K562 (cell line): ENCODE measurements around the gene CFAP90. TPM values are rescaled to one million over a fixed set of nuclear protein-coding genes. Genes with fewer than 3 reads are reported as not detected.
A peak's percentile ranks its signal among the peaks of the same experiment; 100 is the strongest.

ENCODE experiments used
- ATAC-seq: fragments of 200-7000 bp; cut with Tn5 transposase; 3 replicates; pipeline ENCODE4 v1.9.1; 2020; ENCODE audit warnings: moderate library complexity
- BruUV-seq: library from RNA; stranded (reverse); fragments of 400-500 nt; replicated peaks from 2 replicates; lab custom pipeline; 2021; lab: Mats Ljungman, UMichigan
- CTCF ChIA-PET: fragments of 300-600 bp; formaldehyde crosslinking; extraction: SDS; loops from one replicate; lab custom pipeline; 2021; ENCODE audit warnings: low intra/inter-chr PET ratio; lab: Yijun Ruan, JAX
- POLR2A ChIA-PET: fragments of 300-600, 350-650 bp; sonication (Branson Sonifier 250); formaldehyde crosslinking; extraction: SDS; loops from one replicate; lab custom pipeline; 2021; ENCODE audit warnings: antibody characterized with exemption, inconsistent platforms; lab: Yijun Ruan, JAX
- DNase-seq, 4 experiments: peaks; one replicate each; pipeline versions ENCODE4 v3.0.0 to v3.0.0-alpha.2; 2011 to 2018; ENCODE audit warnings: low spot score in 3 of 4, mixed read lengths in 3 of 4; ENCODE audit errors: extremely low read depth in 1 of 4
- FAIRE-seq: peaks from 2 replicates; lab custom pipeline; 2011; peaks lifted over from hg19 to GRCh38; lab: Jason Lieb, UNC
- H2AFZ ChIP-seq: 2 replicates; pipeline ENCODE4 v1.6.0; 2011; ENCODE audit warnings: low read depth, low read length, control low read depth, inconsistent platforms
- H3K27ac ChIP-seq: fragments of 200-600 bp; 3 replicates; pipeline ENCODE4 v1.8.0; 2011; ENCODE audit warnings: low read depth, mild to moderate bottlenecking, control low read depth, inconsistent platforms, low read length, moderate library complexity, mixed read lengths; ENCODE audit errors: extremely low read depth
- H3K27me3 ChIP-seq, 2 experiments: fragments of 300-600 bp in 1 of 2; 2 replicates in 1 of 2; 3 replicates in 1 of 2; pipeline versions ENCODE4 v1.6.0 to v1.8.0; 2011; ENCODE audit warnings: inconsistent platforms in 2 of 2, low read length in 2 of 2, mild to moderate bottlenecking in 1 of 2, mixed read lengths in 1 of 2, moderate library complexity in 1 of 2; ENCODE audit not compliant: control insufficient read depth in 2 of 2, insufficient read depth in 2 of 2
- H3K36me3 ChIP-seq: fragments of 300-600 bp; 3 replicates; pipeline ENCODE4 v1.8.0; 2011; ENCODE audit warnings: mild to moderate bottlenecking, low read length, inconsistent platforms; ENCODE audit not compliant: control insufficient read depth, insufficient read depth
- H3K4me1 ChIP-seq, 2 experiments: fragments of 200-600 bp in 1 of 2; replicated peaks in 1 of 2; 2 replicates in 1 of 2; 3 replicates in 1 of 2; pipeline versions ENCODE4 v1.5.1 to v1.8.0; 2011; ENCODE audit warnings: inconsistent platforms in 2 of 2, low read length in 2 of 2, mild to moderate bottlenecking in 1 of 2, mixed read lengths in 1 of 2, moderate library complexity in 1 of 2; ENCODE audit not compliant: control insufficient read depth in 2 of 2, insufficient read depth in 2 of 2
- H3K4me2 ChIP-seq: 2 replicates; pipeline ENCODE4 v1.6.1; 2011; ENCODE audit warnings: low read length, control low read depth, inconsistent platforms, mixed read lengths; ENCODE audit not compliant: insufficient read depth
- H3K4me3 ChIP-seq: fragments of 200-600 bp; sonication (generic), shearing (Covaris generic); 2 replicates; pipeline ENCODE4 v1.5.1; 2016; ENCODE audit warnings: control low read depth, inconsistent platforms
- H3K79me2 ChIP-seq: fragments of 200-600 bp; 3 replicates; pipeline ENCODE4 v1.8.0; 2011; ENCODE audit warnings: low read length, inconsistent platforms; ENCODE audit not compliant: control insufficient read depth, insufficient read depth
- H3K9ac ChIP-seq, 2 experiments: 2 replicates each; pipeline versions ENCODE4 v1.6.0 to v1.6.1; 2011; ENCODE audit warnings: low read depth in 2 of 2, low read length in 2 of 2, control low read depth in 1 of 2, inconsistent platforms in 1 of 2, mild to moderate bottlenecking in 1 of 2, mixed read lengths in 1 of 2; ENCODE audit not compliant: insufficient read depth in 1 of 2
- H3K9me1 ChIP-seq: one replicate; pipeline ENCODE4 v1.6.0; 2011; ENCODE audit warnings: inconsistent platforms, mild to moderate bottlenecking, low read length, moderate library complexity; ENCODE audit not compliant: control insufficient read depth, insufficient read depth
- H3K9me3 ChIP-seq: replicated peaks from 2 replicates; pipeline ENCODE4 v1.5.1; 2011; ENCODE audit warnings: low read depth, low read length, inconsistent platforms; ENCODE audit not compliant: control insufficient read depth, insufficient read depth
- H4K20me1 ChIP-seq: replicated peaks from 2 replicates; pipeline ENCODE4 v1.6.1; 2011; ENCODE audit warnings: low read length, inconsistent platforms, mixed read lengths; ENCODE audit not compliant: control insufficient read depth, insufficient read depth
- CTCFL ChIP-seq: IDR thresholded peaks from 2 replicates; pipeline ENCODE4 v1.6.1; 2011; ENCODE audit warnings: borderline replicate concordance, low read depth, mild to moderate bottlenecking, moderate library complexity, low read length; ENCODE audit not compliant: insufficient read depth, poor library complexity, severe bottlenecking
- DLX4 ChIP-seq: fragments of 250-450 bp; sonication (Bioruptor Pico); IDR thresholded peaks from 2 replicates; pipeline ENCODE4 v1.6.1; 2021; ENCODE audit warnings: mild to moderate bottlenecking
- ETV1 ChIP-seq: fragments of 450-650 bp; conservative IDR thresholded peaks from 2 replicates; pipeline ENCODE4 v1.6.1; 2016; ENCODE audit warnings: missing genetic modification characterization, control low read depth, low read depth, missing compliant biosample characterization
- FOXM1 ChIP-seq, 2 experiments: fragments of 450-650 bp in 1 of 2; sonication (generic) in 1 of 2; formaldehyde crosslinking in 1 of 2; IDR thresholded peaks; 2 replicates each; pipeline versions ENCODE4 v1.6.1 to v1.9.0; 2017 to 2022; ENCODE audit warnings: low read depth in 2 of 2, mild to moderate bottlenecking in 2 of 2, missing genetic modification reagents in 1 of 2, moderate library complexity in 1 of 2
- IRF9 ChIP-seq: fragments of 450-650 bp; IDR thresholded peaks from 2 replicates; pipeline ENCODE4 v1.6.1; 2016; ENCODE audit warnings: missing biosample characterization, missing genetic modification characterization
- MECOM ChIP-seq: fragments of 250-450 bp; sonication (Bioruptor Pico); IDR thresholded peaks from 2 replicates; pipeline ENCODE4 v1.8.0; 2022; ENCODE audit warnings: inconsistent platforms
- MYBL2 ChIP-seq, 2 experiments: fragments of 450-650 bp in 1 of 2; sonication (generic) in 1 of 2; formaldehyde crosslinking in 1 of 2; IDR thresholded peaks; 2 replicates each; pipeline versions ENCODE4 v1.6.1 to v1.8.1; 2017 to 2022; ENCODE audit warnings: borderline replicate concordance in 1 of 2, inconsistent platforms in 1 of 2, low read depth in 1 of 2, mild to moderate bottlenecking in 1 of 2, missing genetic modification reagents in 1 of 2, moderate library complexity in 1 of 2
- PHF20 ChIP-seq: fragments of 450-650 bp; IDR thresholded peaks from 2 replicates; pipeline ENCODE4 v1.6.1; 2018; ENCODE audit not compliant: partially characterized antibody
- U2AF1 ChIP-seq: fragments of 200-400 bp; formaldehyde crosslinking; optimal IDR thresholded peaks from 2 replicates; pipeline ENCODE3; 2017; ENCODE audit warnings: mild to moderate bottlenecking, low read depth, low read length, moderate library complexity
- ZBTB17 ChIP-seq: fragments of 450-650 bp; formaldehyde crosslinking; IDR thresholded peaks from 2 replicates; pipeline ENCODE4 v1.4.0; 2020; ENCODE audit warnings: mild to moderate bottlenecking
- WGBS: fragments of 100-300 bp; shearing (Covaris generic); methylation state at CpG from one replicate; pipeline ENCODE4 v1.1.6; 2016; ENCODE audit warnings: low coverage, mixed read lengths; ENCODE audit not compliant: insufficient coverage; ENCODE audit errors: missing lambda C conversion rate; 5-methylcytosine and 5-hydroxymethylcytosine counted together
- in situ Hi-C: fragments of 300-500 bp; cut with MboI; formaldehyde crosslinking; loops from 4 replicates; pipeline ENCODE4 v1.15.0; 2018; ENCODE audit warnings: inconsistent platforms, mixed read lengths
- intact Hi-C: fragments of 100-400 bp; cut with micrococcal nuclease; formaldehyde crosslinking; loops from 2 replicates; pipeline ENCODE4 v1.14.2; 2022
- polyA plus RNA-seq, 8 experiments: library from polyadenylated mRNA; depleted of rRNA in 4 of 8; stranded (reverse) in 5 of 8; unstranded in 3 of 8; fragments of >200 nt; fragmentation: Nextera tagmentation in 2 of 8; fragmentation: Illumina TruSeq in 1 of 8; extraction: Ambion mirVana in 2 of 8; extraction: Trizol in 1 of 8; gene quantifications; 2 replicates each; pipeline versions ENCODE4 v1.2.1 to v1.2.3, GENCODE V29; 2011 to 2014; ENCODE audit warnings: inconsistent platforms in 1 of 8, missing spikeins in 1 of 8
- total RNA-seq, 7 experiments: library from RNA; depleted of rRNA in 6 of 7; stranded (reverse); fragments of >200 nt in 6 of 7; fragmentation: Illumina TruSeq in 2 of 7; extraction: Trizol in 2 of 7; gene quantifications; 2 replicates each; pipeline versions ENCODE4 v1.2.1 to v1.2.3, GENCODE V29; 2011 to 2021; ENCODE audit warnings: low replicate concordance in 1 of 7
- TF ChIP-seq, protein P1 (sequence below), 3 experiments: IDR thresholded peaks in 2 of 3; conservative IDR thresholded peaks in 1 of 3; 2 replicates each; pipeline ENCODE4 v1.5.1; 2011 to 2012; ENCODE audit warnings: low read length in 3 of 3, mild to moderate bottlenecking in 3 of 3, control low read depth in 2 of 3, improper control_type of control experiment in 1 of 3, inconsistent platforms in 1 of 3, low read depth in 1 of 3, mixed read lengths in 1 of 3, moderate library complexity in 1 of 3; ENCODE audit not compliant: insufficient read depth in 2 of 3

The CFAP90 gene
- total and polyA plus RNA-seq, 9 of the 15 experiments (the other 6 are each of a cell fraction or from before 2014, with no cell fraction given): not detected

GRCh38 chr5:7850395-7851239 lies at the start of gene CFAP90 (continued):
- no peak for TF ChIP-seq MYBL2 (IDR thresholded peaks at IDR 0.05; ENCODE audit: low read depth)
- TF ChIP-seq MYBL2 (CRISPR knock-in tag; IDR thresholded peaks at IDR 0.05; ENCODE audit: borderline replicate concordance): no peak
- TF ChIP-seq U2AF1: no peak
- TF ChIP-seq FOXM1 (IDR thresholded peaks at IDR 0.05; ENCODE audit: low read depth): no peak
- no peak for TF ChIP-seq FOXM1 (CRISPR knock-in tag; IDR thresholded peaks at IDR 0.05; ENCODE audit: low read depth)
- no peak for TF ChIP-seq MECOM (CRISPR knock-in tag)
- TF ChIP-seq IRF9 (tag): no peak
- no peak for TF ChIP-seq PHF20
- no peak for TF ChIP-seq ZBTB17 (CRISPR knock-in tag)

DNA sequence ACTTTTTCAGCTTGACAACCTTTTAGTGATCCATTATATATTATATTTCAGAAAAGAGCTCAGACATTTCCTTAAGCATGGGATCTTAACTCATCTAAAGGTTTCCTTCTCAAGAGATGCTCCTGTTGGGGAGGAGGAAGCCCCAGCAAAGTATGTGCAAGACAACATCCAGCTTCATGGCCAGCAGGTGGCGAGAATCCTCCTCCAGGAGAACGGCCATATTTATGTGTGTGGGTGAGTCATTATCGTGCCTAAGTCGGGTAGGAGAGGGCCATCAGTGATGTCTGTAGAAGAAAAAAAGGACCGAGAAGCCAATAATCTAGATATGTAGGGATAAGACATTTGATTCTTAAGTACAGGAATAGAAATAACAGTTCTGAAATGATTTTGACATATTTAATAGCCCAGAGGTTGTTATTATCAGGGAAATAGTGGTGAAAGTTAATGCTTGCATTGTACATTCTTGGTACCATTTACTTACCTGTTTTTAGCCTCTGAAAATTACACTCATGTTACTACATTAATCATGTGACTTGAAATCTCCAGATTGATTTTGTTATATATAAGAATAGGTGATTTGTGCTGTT lies 46.2 kb upstream of the CFAP90 start:
- in situ Hi-C loops: no loop called here
- ATAC-seq (peak; percentile 96), FAIRE-seq (peak; percentile 65), DNase-seq (peak; percentile 40 to 65 (median 57))
- H2AFZ ChIP-seq: no peak overlapping the region
- no TSS peak for BruUV-seq
- 52% methylated on average over 5 of the region's 5 CpGs for WGBS
- no peaks in the 10 kb centered on the region for H4K20me1 ChIP-seq
- intact Hi-C loops: no loop called here
- no peak overlapping the region for H3K4me2 ChIP-seq
- H3K79me2 ChIP-seq: no peaks in the 10 kb centered on the region
- no peaks in the 10 kb centered on the region for H3K27me3 ChIP-seq
- no peak overlapping the region for H3K9ac ChIP-seq
- H3K27ac ChIP-seq: no peak overlapping the region
- H3K4me3 ChIP-seq: no peak overlapping the region
- peaks cover 98% of the 10 kb centered on the region for H3K36me3 ChIP-seq
- H3K4me1 ChIP-seq: no peaks in the 10 kb centered on the region
- no peaks in the 10 kb centered on the region for H3K9me1 ChIP-seq
- no peaks in the 10 kb centered on the region for H3K9me3 ChIP-seq
- POLR2A ChIA-PET: interaction anchor here (0.6 to 1.5 kb wide), 2 partner anchors 14 to 548 kb away, joined by 4 read pairs; no protein-coding TSS in a partner anchor
- CTCF ChIA-PET: no interaction called here
- TF ChIP-seq, protein P1, sequence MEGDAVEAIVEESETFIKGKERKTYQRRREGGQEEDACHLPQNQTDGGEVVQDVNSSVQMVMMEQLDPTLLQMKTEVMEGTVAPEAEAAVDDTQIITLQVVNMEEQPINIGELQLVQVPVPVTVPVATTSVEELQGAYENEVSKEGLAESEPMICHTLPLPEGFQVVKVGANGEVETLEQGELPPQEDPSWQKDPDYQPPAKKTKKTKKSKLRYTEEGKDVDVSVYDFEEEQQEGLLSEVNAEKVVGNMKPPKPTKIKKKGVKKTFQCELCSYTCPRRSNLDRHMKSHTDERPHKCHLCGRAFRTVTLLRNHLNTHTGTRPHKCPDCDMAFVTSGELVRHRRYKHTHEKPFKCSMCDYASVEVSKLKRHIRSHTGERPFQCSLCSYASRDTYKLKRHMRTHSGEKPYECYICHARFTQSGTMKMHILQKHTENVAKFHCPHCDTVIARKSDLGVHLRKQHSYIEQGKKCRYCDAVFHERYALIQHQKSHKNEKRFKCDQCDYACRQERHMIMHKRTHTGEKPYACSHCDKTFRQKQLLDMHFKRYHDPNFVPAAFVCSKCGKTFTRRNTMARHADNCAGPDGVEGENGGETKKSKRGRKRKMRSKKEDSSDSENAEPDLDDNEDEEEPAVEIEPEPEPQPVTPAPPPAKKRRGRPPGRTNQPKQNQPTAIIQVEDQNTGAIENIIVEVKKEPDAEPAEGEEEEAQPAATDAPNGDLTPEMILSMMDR (IDR thresholded peaks at IDR 0.05 in 2 of 3, conservative IDR thresholded peaks at IDR 0.05 in 1 of 3; ENCODE audit: insufficient read depth in 2 of 3, low read depth in 1 of 3, low read length in 3 of 3): peak; percentile 54 to 66 (median 54); a peak in 5 of 6 replicates
- TF ChIP-seq CTCFL: peak; percentile 30
- TF ChIP-seq DLX4 (CRISPR knock-in tag): no peak
- TF ChIP-seq ETV1 (tag): no peak
